HG03442 (cell line): ENCODE measurements around the gene LDB3.

ENCODE experiments used
- ATAC-seq: cut with Tn5 transposase; IDR thresholded peaks from one replicate; pipeline ENCODE4 v1.9.1; 2021; ENCODE audit warnings: mild to moderate bottlenecking, moderate library complexity; ENCODE audit not compliant: unreplicated experiment

The LDB3 gene

GRCh38 chr10:86684331-86685097 is 16.2 kb downstream of the LDB3 start:
- ATAC-seq: no peak

- ATAC-seq: no peak
Measured at GRCh38 chr10:86685416-86685815, 17.1 kb downstream of the LDB3 start.

GRCh38 chr10:86685893-86686632 is 17.8 kb downstream of the LDB3 start:
- no peak for ATAC-seq

GRCh38 chr10:86686972-86687371 is 18.7 kb downstream of the LDB3 start:
- no peak for ATAC-seq

- no peak for ATAC-seq
Measured at GRCh38 chr10:86687750-86688149, 19.4 kb downstream of the LDB3 start.

- peak; percentile 87 for ATAC-seq
Measured at GRCh38 chr10:86688398-86688921, 20.1 kb downstream of the LDB3 start.

GRCh38 chr10:86689146-86689545 is 20.8 kb downstream of the LDB3 start:
- no peak for ATAC-seq

GRCh38 chr10:86690231-86690630 is 21.9 kb downstream of the LDB3 start:
- no peak for ATAC-seq

GRCh38 chr10:86690657-86691084 is 22.4 kb downstream of the LDB3 start:
- no peak for ATAC-seq

- no peak for ATAC-seq
Measured at GRCh38 chr10:86691333-86692022, 23.2 kb downstream of the LDB3 start.

- ATAC-seq: no peak
Measured at GRCh38 chr10:86692023-86692514, 23.8 kb downstream of the LDB3 start.

GRCh38 chr10:86692664-86693063 is 24.4 kb downstream of the LDB3 start:
- ATAC-seq: no peak

GRCh38 chr10:86693275-86693674 is 25.0 kb downstream of the LDB3 start:
- no peak for ATAC-seq

GRCh38 chr10:86693721-86694369 is 25.5 kb downstream of the LDB3 start:
- no peak for ATAC-seq

- no peak for ATAC-seq
Measured at GRCh38 chr10:86698207-86698940, 30.1 kb downstream of the LDB3 start.

GRCh38 chr10:86699125-86699524 is 30.8 kb downstream of the LDB3 start:
- ATAC-seq: no peak

- no peak for ATAC-seq
Measured at GRCh38 chr10:86699541-86699940, 31.2 kb downstream of the LDB3 start.

- ATAC-seq: no peak
Measured at GRCh38 chr10:86699991-86700840, 31.9 kb downstream of the LDB3 start.
